GM18508 (cell line): ENCODE measurements around the gene KIF25.

Experiments used
- ATAC-seq: cut with Tn5 transposase; IDR thresholded peaks from one replicate; pipeline ENCODE4 v1.9.1; 2021; ENCODE audit warnings: moderate number of reproducible peaks; ENCODE audit not compliant: insufficient read depth, unreplicated experiment

KIF25 gene, protein sequence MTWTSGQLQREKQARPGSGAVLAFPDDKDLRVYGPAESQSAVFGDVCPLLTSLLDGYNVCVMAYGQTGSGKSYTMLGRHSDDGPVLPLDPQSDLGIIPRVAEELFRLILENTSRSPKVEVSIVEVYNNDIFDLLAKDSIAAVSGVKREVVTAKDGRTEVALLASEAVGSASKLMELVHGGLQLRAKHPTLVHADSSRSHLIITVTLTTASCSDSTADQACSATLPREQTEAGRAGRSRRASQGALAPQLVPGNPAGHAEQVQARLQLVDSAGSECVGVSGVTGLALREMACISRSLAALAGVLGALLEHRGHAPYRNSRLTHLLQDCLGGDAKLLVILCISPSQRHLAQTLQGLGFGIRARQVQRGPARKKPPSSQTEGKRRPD

DNA sequence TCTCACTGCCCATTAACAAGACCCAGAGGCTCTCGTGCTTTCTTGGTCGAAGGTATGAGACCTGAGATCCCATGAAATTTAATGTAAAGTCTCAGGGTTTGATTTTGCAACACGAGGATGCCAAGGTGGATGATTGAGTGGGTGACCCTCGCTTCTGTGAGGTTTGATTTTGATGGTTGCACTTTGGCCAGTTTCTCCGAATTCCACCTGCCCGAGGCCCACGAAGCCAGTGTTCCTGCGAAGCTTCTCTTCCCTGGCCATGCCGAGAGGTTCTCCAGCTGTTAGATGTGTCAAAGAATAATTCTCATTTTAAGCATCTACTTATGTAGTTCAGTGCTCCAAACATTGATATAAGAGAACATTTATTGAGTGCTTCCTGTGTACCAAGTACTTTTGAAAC is at the start of gene KIF25:
KIF25 (plus strand) TSS at position 30 of the 400 bp plus-strand sequence. CDS start 31,915 bp downstream, outside the sequence.
- no peak for ATAC-seq

- ATAC-seq, result no peak
Observed at GRCh38 chr6:167947716-167948115, 49.8 kb upstream of the KIF25 start.

DNA sequence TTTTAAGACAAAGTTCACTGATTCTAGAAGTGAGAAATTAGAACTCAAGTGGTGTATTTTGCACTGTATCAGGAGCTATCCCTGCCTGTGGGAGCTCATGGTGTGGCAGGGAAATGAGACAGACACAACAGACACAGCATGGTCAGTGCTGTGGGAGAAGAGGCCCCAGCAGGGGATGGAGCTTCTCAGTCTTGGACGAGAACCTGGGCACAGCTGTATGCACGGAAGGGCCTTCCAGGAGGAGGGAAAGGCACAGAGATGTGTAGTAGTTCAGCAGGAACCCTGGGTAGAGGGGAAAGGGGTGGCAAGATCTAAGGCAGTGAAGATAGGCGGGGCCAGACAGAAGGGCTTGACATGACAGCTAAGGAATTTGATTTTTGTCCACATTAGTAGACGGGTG is 48.8 kb upstream of the KIF25 start:
- no peak for ATAC-seq

DNA sequence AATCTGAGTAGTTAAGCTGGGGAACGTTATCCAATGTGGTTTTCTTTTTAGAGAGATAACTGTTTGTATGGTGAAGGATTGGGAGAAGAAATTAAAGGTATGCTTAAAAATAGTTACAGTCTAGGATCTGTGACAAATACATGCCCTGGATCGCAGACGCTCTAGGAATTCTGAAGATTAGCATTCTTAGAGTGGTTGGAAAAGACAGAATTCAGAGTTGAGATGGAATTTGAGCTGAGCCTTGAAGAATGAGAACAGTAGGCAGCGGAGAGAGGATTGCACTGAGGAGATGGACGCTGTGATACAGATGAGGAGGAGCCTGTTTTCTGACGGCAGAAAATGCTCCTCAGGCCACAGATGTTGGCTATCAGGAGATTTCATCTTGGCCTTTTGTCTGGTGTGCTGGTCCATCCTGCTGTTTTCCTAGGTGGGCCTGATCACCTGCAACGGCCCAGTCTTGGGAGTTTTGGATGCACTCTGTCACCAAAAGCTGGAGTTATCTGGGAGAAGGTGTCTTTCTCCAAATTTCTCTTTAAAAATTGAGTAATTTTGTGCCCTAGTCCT is 48.3 kb upstream of the KIF25 start:
- no peak for ATAC-seq

DNA sequence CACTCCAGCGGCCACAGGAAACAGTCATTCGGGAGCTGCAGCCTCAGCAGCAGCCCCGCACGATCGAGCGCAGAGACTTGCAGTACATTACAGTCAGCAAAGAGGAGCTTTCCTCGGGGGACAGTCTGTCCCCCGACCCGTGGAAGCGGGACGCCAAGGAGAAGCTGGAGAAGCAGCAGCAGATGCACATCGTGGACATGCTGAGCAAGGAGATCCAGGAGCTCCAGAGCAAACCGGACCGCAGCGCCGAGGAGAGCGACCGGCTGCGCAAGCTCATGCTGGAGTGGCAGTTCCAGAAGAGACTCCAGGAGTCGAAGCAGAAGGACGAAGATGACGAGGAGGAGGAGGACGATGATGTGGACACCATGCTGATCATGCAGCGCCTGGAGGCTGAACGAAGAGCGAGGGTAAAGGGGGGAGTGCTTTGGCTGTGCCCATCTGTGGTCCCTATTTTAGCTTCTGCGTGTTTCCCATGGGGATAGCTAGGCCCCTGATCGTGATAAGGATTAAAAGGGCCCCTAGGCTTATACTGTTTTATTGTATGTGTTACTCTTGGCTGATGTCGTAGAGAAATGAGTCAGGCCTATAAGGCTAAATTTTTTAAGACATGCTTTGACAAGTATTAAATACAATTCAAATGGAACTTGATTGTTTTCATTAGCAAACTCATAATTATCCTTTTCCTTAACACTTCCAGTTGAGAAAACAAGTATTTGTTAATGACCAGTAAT is 45.5 kb upstream of the KIF25 start:
- no peak for ATAC-seq

DNA sequence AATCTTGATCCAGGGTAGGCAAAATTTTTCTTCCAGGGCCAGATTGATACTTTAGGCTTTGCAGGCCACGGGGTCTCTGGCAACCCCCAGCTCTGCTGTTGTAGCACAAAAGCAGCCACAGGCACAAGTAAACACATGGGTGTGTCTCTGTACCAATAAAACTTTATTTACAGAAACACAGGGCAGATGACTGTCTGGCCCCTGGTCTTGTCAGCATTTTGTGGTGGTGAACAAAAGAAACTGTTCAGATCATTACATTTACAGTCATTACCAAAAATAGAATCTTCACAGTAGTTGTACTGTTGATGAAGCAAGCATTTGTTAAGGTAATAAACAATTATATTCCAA is 45.0 kb upstream of the KIF25 start:
- no peak for ATAC-seq

DNA sequence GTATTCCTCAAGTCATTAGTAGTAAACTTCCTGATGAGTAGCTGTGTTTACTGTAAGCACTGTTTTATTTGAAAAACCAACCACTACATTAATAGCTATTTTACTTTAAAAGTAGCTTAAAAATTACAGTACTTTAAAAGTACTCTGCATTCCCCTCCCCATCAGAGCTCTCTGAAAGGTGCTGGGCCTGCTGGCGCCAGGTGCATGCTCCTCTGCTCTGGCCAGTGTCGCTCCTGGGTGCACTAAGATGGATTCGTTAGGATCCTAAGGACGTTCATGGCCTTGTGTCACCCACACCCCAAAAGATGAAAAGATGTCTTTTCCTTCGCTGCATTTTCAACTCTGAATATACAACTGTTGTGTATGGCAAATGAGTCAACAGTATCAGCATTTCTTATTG is 43.9 kb upstream of the KIF25 start:
- no peak for ATAC-seq

GRCh38 chr6:167954151-167954550 is 43.3 kb upstream of the KIF25 start:
- no peak for ATAC-seq

- no peak for ATAC-seq
Observed at GRCh38 chr6:167956491-167956890, 41.0 kb upstream of the KIF25 start.

DNA sequence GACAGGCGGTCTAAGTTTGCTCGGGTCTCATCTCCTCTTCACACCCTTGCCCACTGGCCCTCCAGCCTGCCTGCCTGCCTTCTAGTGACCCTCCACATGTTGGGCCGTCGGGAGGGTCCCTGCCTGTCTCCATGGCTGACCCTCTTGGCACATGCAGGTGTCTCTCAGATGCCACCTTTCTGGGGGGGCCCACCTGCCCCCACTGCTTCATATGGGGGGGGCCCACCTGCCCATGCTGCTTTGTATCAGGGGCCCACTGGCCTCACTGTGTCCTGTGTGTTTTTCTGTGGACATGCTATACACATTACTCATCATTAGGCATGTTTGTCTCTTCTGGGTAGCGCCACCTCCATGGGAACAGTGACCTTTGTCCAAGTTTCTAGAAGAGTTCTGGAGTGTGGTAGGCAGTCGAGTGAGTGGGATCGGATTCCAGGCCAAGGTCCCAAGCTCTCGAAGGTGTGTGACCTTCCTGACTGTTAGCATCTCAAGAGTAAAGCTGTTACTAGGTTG is 40.4 kb upstream of the KIF25 start:
- ATAC-seq, result no peak

- ATAC-seq, result no peak
Observed at GRCh38 chr6:167957626-167958025, 39.8 kb upstream of the KIF25 start.

GRCh38 chr6:167960579-167960978 is 36.9 kb upstream of the KIF25 start:
- no peak for ATAC-seq

GRCh38 chr6:167962711-167963110 is 34.8 kb upstream of the KIF25 start:
- ATAC-seq, result no peak

- no peak for ATAC-seq
Observed at GRCh38 chr6:167963589-167964057, 33.8 kb upstream of the KIF25 start.

GRCh38 chr6:167965592-167966539 is 31.6 kb upstream of the KIF25 start:
- no peak for ATAC-seq

DNA sequence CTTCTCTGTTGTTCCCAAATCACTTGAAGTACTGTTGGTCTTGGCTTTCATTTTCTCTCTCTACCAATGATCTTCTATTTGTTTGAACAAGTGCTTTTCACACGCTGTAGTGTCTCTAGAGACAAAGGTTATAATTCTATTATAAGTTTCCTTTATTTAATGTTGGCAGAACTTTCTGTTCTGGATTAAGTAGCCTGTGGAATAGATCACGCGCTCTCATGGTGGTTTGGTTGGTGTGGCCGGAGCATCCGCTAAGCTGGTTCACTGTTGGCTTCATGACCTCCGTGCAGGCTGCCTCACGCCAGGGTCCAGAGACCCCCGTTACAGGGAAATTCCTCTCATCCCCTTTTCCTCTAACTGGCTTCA is 30.9 kb upstream of the KIF25 start:
- ATAC-seq, result no peak

- no peak for ATAC-seq
Observed at GRCh38 chr6:167968091-167968490, 29.4 kb upstream of the KIF25 start.

DNA sequence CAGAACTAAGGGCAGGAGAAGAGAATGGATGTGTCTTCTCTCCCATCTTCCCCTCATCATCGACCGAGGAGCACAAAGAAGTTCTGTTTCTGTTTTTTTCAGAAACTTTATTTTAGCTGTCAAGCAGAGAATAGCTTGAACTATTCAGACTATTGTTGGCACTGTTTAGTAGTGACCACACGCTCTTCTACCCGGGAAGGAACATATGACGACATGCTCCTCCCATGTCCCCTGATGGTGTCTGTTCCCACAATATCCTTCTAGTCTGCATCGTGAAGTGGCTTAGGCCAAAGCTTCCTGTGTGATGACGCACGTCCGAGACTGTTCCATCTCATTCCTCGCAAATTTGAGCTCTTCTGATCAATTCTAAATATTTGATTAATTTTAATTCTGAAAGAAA is 27.2 kb upstream of the KIF25 start:
- ATAC-seq, result no peak

GRCh38 chr6:167972193-167972592 is 25.3 kb upstream of the KIF25 start:
- ATAC-seq, result no peak
